Medulla oblongata (tissue), 1 donor: ENCODE results near the gene TCF7L1.
A peak's percentile ranks its signal among the peaks of the same experiment; 100 is the strongest.

ENCODE experiments used
- DNase-seq: peaks from one replicate; pipeline ENCODE4 v3.0.0-alpha.2; 2015; ENCODE audit errors: extremely low spot score

The TCF7L1 gene

DNA sequence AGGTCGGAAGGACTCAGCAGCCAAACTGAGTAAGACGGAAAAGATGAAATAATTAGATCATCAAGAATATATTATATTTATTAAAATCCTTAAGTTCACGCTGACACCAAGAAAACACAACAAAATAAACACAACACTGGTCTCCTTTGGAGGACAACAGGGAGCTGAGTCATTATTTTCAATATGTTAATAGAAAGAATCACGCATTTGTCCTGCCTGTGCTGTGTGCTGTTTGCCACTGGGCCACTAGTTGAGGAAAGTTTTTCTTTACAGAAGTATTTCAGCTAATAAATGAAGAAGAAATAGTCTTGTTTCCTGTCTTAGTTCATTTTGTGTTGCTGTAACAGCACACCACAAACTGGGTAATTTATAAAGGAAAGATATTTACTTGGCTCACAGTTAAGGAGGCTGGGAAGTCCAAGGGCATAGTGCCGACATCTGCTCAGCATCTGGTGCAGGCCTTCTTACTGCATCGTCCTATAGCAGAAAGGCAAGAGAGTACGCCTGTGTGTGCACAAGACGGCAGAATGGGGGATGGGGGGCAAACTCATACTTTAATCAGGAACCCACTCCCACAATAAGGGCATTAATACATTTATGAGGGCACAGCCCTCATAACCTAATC lies 88.0 kb downstream of the TCF7L1 start:
- no peak for DNase-seq

DNA sequence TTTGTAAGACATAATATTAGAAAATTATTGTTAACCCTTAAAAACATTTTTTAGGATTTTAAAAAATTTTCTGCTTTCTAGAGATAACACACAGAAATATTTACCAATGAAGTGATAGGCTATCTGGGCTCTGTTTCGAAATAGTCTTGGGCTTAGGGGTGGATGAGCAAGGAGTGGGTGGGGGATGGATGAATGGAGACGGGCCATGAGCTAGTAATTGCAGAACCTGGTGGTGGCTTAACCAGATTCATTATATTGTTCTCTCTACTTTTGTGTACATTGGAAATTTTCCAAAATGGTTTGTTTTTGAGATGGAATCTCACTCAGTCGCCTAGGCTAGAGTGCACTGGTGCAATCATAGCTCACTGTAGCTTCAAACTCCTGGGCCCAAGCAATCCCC lies 89.6 kb downstream of the TCF7L1 start:
- no peak for DNase-seq

DNA sequence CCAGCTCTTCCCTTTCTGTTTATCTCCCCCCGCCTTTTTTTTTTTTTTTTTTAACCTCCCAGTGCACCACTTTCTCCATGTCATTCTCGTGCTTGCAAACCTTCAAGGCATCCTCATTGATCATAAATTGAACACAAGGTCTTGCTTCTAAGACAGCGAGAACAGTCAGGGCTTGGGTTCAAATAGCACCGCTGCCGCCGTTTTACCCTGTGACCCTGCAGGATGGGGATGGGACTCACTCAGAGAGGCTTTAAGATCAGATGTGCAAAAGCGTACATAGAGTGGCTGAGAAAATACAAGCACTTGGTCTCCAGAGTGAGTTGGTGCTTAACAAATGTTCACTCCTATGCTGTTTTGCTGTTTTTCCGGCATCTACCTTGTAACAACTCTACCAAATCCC lies 93.6 kb downstream of the TCF7L1 start:
- no peak for DNase-seq

DNA sequence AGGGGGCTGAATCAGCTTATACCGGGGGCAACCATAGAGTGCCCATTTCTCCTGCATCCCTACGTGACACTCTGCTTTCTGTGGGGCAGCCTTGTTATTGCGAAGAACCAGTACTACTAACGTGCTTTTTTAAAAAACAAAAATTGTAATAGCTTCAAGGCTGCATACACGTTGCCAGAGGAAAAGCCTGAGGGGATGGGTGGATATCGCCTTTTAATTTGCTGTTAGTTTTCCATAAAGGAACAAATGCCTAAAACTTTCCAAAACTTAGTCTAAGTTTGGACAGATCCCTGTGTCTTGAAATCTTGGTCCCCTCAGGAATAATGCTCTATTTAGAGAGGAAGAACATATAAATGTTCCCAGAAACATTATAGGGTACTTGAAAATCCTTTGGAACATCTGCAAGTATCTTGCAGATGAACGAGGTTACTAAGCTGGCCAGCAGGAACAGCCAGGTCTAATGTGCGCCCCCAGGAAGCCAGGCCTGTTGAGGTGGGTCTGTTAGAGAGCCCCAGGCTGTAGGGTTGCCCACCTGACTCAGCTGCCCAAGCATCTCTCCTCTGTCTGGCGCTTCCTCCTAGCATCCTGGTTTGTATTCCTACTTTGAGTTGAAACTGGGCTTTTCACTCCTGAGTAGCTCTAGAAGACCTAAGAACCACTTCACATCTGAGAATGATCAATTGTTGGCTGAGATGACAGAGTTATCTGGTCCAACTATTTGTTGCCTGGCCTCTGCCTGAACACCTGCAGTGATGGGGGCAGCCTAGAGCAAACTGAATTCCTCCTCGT lies 97.7 kb downstream of the TCF7L1 start:
- DNase-seq, result no peak

DNA sequence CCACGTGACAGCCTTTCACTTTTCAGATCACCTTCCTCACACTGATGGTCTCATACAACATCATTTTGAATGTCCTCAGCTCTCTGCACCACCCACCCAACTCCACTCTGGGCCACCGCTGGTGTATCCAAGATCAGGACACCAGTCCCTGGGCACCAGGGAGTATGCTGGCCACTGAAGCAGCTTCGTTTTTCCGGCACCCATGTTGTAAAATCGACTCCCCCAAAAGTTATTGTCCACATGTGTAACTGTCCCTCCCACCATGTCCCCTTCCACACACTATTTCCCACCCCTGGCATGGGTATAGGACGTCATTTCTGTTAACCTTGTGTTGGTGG lies 98.2 kb downstream of the TCF7L1 start:
- DNase-seq, result no peak

DNA sequence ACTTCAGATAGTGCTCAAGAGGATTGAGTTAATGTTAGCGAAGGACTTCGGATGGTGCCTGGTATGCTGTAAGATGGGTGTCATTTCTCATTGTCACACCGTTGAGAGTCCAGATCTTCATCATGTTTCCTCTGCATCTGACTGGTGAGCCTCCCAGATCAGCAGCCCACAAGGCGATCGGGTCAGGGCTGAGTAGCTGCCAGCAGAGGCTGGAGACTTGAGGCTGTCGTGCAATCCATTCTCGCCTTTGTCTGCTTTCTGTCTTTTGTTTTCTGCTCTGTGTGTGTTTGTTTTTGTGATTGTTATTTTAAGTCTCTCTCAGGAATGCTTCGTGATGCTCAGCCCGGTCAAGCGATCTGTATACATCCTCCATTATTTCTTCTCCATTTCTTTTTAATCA lies 98.8 kb downstream of the TCF7L1 start:
- DNase-seq, result no peak

DNA sequence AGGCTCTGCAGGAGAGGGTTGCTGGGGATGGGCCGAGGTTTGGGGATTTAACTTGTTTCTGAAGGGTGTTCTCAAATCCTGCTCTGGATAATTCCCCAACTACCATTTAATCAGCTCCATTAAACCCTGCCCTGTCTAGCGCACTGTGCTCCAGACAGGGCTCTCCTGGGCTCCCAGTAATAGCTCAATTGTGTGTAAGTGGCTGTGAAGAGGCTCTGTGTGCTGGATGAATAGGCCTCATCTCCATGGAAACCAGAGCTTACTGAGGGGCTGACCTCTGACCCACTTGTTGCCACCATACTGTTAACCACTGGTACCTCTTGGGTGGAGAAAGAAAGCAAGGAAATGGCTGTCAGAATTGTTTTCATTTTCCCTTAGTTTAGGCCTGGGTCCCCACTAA lies 101.7 kb downstream of the TCF7L1 start:
- peak; percentile 49 for DNase-seq

DNA sequence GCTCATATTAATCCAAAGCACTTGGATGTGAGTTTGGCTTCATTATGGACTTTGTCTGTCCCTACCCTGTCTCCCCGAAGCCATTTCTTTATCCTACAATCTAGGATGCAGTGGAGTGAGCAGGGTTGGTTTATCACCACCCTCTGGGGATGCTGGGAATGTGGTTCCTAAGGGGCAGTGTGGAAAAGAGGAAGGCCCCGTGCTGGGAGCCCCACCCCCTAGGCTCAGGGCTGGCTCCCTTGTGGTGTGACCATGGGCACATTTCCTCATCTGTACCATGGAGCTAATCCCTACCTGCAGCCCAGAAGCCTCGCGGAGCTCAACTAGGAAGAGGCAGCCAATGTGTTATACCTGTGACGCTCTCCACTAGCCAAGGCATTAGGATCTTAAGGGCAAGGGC lies 102.1 kb downstream of the TCF7L1 start:
- no peak for DNase-seq

DNA sequence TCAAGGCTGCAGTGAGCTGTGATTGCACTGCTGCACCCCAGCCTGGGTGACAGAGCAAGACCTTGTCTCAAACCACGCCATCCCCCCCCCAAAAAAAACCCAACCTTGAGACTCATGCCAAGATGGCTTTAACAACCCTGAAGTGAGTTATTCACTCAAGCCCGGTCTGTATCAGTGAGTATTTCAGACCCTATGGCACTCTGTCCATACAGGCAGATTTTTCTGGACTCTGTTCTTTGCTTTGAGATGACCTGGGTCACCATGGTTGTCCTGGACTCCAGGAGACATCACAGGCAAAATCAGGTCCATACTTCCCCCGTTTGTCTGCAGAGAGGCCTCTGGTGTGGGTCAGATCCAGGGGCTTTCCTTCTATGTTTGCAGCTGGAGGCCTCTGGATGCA lies 102.9 kb downstream of the TCF7L1 start:
- no peak for DNase-seq

DNA sequence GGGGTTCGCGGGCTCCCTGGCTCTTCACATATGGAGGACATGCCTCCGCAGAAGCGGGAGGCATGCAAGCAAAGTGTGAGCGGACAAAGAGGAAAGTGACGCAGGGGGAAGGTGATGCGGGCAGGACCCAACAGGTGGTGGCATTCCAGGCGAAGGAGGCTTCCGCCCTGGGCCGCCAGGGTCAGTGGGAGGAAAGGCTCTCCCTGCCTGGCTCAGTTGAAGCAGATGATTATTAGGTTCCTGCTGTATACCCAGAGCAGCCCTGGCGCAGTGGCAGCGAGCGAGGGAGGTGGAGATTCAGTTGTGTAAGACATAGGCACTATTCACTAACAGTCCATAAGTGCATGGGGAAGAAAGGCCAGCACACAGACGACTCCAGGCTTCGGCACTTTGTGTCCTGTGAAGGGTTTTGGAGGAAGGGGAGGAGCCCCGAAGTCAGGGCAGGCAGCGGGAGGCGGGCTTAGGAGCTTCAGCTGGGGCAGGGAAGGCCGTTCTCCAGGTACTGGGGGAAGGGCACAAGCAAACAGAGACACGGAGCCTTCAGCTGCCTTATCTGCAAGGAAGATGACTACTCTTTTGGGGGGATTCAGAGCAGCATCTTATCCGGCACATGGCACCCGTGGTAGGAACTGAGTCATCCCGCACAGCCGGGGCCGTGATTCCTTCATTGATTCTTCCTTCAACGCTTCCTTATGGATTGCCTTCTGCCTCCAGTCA lies 104.8 kb downstream of the TCF7L1 start:
- no peak for DNase-seq

DNA sequence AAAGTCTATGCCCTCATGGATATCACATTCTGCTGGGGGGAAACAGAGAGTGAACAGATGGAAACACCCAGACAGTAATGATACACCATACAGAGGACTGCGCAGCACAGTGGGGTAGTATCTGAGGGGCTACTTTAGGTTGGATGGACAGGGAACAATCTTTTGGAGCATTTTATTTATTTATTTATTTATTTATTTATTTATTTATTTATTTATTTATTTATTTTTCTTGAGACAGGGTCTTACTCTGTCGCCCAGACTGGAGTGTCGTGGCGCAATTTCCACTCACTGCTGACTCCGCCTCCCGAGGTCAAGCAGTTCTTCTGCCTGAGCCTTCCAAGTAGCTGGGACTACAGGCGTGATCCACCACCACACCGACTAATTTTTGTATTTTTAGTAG lies 105.4 kb downstream of the TCF7L1 start:
- no peak for DNase-seq

DNA sequence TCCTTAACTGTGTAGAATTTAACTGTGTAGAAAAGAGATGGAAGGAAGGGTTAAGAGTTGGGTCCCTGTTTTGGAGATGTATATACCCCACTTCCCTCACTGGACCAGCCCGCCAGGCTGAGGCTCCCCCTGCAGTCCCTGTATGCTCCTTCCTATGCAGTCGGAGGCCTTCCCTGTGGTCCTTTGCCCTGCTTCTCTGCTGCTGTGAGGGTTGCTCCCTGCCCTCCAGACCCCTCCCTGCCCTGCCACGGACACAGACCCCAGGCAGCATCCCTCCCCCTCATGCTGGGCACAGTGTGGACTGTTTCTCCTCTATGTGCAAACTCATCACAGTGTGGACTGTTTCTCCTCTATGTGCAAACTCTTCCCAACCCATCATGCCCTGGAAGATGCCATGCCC lies 105.9 kb downstream of the TCF7L1 start:
- no peak for DNase-seq

DNA sequence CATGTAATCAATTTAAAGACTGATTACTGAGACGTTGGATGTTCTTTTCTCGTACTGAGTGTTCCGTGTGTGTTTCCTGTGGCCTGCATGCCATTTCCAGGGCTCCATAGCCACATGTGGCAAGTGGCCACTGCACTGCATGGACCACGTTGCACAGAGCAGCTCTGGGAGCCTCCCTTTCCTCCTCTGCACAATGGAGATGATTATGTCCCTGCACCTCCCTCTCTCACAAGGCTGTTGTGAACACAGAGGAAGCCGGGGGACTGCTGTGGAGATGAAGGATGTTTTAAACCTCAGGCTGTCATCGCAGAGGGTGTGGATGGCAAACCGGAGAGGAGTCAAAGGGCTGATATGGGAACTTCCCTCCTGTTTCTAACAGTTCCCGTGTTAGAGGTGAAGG lies 106.9 kb downstream of the TCF7L1 start:
- DNase-seq, result no peak

DNA sequence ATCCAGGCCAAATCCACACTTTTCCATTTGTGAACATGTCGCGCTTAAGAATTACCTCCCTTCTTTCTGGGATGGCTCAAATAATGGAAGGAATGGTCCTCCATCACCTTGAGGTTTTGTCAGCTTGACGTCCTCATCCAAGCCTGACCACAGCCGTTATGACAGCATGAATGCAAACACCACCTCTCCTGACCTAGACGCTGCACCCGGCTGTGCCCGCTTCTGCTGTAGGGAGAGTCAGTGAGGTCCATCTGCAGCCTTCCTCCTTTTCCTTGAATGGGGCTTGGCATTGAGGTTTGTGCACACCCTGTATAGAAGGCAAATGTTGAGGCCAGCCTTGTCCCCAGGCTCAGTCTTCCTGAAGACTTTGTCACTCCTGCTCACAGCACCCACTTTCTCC lies 109.1 kb downstream of the TCF7L1 start:
- no peak for DNase-seq

DNA sequence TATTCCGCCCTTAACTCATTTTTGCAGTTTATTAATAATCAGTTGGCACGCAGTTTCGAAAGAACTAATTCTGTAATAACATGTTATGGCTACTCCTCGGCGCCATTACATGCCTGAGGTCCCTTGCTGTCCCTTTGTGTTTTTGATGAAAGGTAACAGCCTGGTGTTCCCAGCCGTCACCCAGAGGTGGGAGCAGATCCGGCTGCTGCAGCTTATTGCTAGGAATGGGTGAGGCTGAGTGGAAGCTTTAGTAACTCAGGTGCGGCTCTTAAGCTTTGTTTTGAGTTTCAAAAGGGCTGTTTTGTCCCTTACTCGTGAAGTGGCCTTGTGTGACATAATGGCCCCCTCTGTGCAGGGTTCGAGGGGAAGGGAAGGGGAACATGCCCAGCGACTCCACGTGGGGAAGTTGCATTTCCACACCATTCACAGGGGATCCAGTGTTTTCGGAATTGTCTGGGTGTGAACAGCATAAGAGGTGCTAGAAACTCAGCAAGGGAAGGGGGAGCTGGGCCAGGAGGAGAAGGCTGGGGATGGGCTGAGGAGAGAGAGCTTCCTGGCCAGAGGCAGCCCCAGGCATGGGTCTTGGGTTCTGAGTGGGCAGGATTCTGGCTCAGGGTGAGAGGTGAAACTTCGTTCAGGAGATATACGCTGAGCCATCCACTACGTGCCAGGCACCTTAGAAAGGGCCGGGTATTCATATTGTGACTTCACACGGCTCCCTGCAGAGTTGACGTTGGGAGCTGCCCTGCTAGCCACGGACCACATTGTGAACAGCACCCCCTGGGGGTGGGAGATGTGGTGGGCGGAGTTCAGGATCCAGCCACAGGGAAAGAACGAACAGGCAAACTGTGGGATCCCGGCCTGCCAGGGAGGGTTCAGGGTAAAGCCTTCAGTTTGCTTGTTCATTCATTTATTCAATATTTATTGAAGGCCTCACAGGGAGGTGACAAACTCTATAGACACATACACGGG lies 110.2 kb downstream of the TCF7L1 start:
- DNase-seq, result peak; percentile 62

DNA sequence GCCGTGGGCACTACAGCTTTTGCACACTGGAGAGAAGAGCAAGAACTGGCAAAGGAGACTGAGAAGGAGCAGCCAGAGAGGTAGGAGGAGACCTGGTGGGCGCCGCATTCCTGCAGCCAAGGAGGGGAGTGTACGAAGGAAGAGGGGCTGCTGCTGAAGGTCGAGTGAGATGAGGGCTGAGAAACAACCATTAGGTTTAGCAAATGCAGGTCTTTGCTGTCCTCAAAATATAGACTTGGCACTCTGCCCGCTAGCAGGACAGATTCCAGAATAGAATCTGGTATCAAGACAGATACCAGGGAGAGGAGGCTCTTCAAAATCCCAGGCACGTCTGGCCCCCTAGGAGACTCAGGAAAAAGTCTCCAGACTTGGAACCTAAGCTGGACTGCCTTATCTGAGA lies 111.6 kb downstream of the TCF7L1 start:
- DNase-seq, result no peak

DNA sequence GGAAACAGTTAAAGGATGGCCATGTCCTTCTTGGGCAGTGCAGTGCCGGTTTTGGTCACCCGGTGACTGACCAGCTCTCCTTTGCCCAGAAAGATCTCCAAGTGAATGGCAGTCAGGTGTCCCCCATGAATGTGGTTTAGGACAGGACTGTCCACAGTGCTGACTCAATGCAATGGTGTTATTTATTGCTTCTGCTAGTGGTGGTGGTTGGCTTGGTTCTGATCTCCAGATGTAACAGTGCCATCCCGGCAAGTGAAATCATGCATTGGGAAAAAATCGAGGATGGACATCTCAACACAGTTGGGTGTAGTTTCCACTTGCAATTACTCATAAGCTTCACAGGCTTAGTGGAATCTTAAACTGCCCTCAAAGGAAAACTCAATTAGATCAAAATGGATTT lies 112.7 kb downstream of the TCF7L1 start:
- DNase-seq, result no peak

DNA sequence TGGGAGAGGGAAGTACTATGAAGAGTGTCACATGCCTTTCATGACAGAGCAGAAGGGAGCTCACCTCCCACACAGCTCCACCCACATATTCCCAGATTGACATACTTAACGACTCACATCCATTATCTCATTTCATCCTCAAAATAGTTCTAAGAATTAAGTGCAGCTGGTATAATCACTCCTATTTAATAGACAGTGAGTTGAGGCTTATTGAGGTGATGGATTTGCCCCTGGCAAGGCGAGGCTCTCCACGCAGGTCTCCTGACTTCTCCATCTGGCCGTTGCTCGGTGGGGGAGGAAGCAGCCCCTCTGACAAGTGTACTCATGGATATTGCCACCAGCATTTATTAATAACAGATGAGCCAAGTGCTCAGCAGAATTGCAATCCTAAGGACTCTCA lies 113.2 kb downstream of the TCF7L1 start:
- DNase-seq, result no peak

DNA sequence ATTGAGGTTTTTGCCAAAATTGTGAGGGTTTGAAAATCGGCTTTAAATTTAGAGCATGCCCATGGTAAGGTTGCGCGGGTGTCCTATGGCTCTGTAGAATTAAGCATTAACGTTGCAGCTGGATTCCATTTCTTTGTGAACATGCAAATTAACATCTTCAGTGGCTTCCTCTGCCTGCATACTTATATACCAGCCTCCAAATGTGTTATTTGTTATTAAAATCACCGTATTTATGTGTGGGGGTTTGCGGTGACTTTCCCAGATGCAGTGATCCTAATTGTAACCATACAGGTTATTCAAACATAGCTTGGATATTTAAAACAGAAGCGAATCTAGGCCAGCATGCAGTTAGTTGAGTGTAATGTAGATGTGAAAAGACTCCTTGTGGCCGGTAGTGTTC lies 114.4 kb downstream of the TCF7L1 start:
- no peak for DNase-seq

DNA sequence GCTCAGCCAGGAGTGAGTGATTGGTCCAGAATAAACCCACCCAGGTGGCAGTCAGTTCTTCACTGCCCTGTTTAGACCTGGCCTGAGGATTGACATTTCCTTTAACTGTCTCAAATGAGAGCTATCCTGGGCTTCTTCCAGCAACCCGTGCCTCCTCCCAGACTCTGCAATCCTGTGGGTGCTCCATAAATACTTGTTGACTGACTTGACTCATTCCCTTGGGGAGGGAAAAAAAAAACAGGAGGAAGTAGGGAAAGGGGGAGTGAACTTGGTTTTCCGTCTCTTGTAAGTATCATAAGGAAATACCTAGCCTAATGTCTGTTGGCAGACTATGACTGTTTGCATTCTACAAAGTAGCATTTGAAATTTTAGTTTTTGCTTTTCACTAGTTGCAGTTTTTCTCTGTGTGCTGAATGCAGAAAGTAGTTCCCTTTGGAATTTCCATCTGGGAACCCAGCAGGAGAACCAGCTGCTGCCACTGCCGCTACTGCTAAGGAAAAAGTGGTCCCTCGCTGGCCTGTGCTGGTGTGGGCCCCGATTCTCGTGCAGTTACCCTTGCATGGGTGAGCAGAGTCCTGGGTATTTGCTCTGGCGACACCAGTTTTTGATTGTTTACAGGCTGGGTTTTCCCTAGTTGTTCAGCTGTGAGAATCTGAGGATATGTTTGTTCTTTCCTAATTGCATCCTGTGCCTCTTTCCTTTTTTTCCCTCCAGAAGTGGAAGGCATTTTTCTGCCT lies 115.7 kb downstream of the TCF7L1 start:
- DNase-seq, result no peak

DNA sequence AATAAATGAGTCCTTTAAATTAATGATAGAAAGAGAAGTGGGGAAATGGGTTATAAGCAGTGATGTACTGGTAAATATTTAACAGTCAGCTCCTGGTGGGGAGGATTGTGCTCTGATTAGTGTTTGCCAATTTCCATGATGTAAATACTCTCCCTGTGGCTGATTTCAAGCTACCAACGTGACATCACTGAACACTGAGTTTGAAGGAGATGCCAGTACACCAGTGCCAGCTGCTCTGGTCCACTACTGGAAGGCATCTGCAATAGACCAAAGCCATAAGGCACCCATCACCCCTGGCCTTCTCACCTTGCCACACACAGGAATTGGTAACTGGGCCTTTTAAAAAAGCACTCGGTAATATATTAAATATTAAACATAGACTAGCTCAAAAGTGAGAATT lies 116.9 kb downstream of the TCF7L1 start:
- no peak for DNase-seq
